BLaER1 treated with 17β-estradiol and CSF1 and Interleukin-3, amounts not matched to agents 10 nM and 100 nM (cell line): Measurements from ENCODE around the gene PLPPR3.
"Not testable (repeated sequence)": the region's sequence is repeated elsewhere in the genome, so short reads cannot be mapped to it uniquely, and the experiment has no call there.

Experiments
- H3K27ac ChIP-seq, 11 experiments: shearing (Covaris generic); formaldehyde crosslinking; 2 replicates each; pipeline ENCODE4 v1.8.1; 2022
- H3K27me3 ChIP-seq, 11 experiments: shearing (Covaris generic); formaldehyde crosslinking; 2 replicates each; pipeline ENCODE4 v1.8.1; 2022
- H3K36me3 ChIP-seq, 11 experiments: shearing (Covaris generic); formaldehyde crosslinking; 2 replicates each; pipeline ENCODE4 v1.8.1; 2022
- H3K4me1 ChIP-seq, 10 experiments: shearing (Covaris generic); formaldehyde crosslinking; 2 replicates each; pipeline ENCODE4 v1.8.1; 2022
- H3K4me2 ChIP-seq, 11 experiments: shearing (Covaris generic); formaldehyde crosslinking; 2 replicates each; pipeline ENCODE4 v1.8.1; 2022
- H3K4me3 ChIP-seq, 10 experiments: shearing (Covaris generic); formaldehyde crosslinking; 2 replicates each; pipeline ENCODE4 v1.8.1; 2022
- H3K9ac ChIP-seq, 11 experiments: shearing (Covaris generic); formaldehyde crosslinking; 2 replicates each; pipeline ENCODE4 v1.8.1; 2022
- H3K9me3 ChIP-seq, 11 experiments: shearing (Covaris generic); formaldehyde crosslinking; replicated peaks in 1 of 11; 2 replicates each; pipeline ENCODE4 v1.8.1; 2022
- H4K20me1 ChIP-seq, 11 experiments: shearing (Covaris generic); formaldehyde crosslinking; 2 replicates each; pipeline ENCODE4 v1.8.1; 2022
- Cebpa-rat ChIP-seq, 11 experiments: shearing (Covaris generic); IDR thresholded peaks; 2 replicates each; pipeline ENCODE4 v1.8.1; 2022

Gene PLPPR3

DNA sequence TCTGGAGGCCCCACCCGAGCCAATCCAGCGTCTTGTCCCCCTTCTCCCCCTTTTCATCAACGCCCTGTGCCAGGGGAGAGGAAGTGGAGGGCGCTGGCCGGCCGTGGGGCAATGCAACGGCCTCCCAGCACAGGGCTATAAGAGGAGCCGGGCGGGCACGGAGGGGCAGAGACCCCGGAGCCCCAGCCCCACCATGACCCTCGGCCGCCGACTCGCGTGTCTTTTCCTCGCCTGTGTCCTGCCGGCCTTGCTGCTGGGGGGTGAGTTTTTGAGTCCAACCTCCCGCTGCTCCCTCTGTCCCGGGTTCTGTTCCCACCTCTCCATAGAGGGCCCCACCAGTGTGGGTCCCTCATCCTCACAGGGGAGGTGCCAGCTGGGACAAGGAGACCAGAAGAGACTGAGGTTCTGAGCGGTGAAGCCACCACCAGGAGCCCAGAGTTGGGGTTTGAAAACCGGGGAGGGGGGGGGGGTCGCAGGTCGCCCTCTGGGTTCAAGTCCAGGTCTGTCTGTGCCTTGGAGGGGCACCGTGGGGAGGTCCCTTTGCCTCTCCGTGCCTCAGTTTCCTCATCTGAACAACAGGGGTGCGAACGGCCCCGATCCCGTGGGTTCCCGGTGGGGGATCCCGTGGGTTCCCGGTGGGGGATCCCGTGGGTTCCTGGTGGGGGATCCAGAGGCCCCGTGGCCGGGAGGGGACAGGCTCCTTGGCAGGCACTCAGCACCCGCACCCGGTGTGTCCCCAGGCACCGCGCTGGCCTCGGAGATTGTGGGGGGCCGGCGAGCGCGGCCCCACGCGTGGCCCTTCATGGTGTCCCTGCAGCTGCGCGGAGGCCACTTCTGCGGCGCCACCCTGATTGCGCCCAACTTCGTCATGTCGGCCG, 30.6 kb upstream of the PLPPR3 start, which contains the start of gene ELANE:
Gene ELANE, plus strand, starts transcription at position 168 of the 878 bp plus-strand sequence. Its CDS starts 26 bp downstream, at position 194.
- Histone ChIP-seq H3K27me3 (peaks cover 35 to 63% (median 56%) of the 10 kb centered on the region in 11 experiments), H3K36me3 (no peaks in the 10 kb centered on the region), H3K9ac (no peak within 1 kb of the TSS), H3K4me2 (no peak within 1 kb of the TSS), H3K4me3 (no peak within 1 kb of the TSS), H3K9me3 (no peaks in the 10 kb centered on the region), H4K20me1 (peaks cover 0 to 5% (median 0%) of the 10 kb centered on the region in 11 experiments; a peak in 6 of 22 replicates), H3K27ac (no peak within 1 kb of the TSS), H3K4me1 (peaks cover 5 to 22% (median 8%) of the 10 kb centered on the region in 10 experiments; a peak in 15 of 20 replicates)
- TF ChIP-seq Cebpa-rat (IDR thresholded peaks at IDR 0.05): no peak

DNA sequence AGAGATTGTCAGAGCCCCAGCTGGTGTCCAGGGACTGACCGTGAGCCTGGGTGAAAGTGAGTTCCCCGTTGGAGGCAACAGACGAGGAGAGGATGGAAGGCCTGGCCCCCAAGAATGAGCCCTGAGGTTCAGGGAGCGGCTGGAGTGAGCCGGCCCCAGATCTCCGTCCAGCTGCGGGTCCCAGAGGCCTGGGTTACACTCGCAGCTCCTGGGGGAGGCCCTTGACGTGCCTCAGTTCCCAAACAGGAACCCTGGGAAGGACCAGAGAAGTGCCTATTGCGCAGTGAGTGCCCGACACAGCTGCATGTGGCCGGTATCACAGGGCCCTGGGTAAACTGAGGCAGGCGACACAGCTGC, 29.2 kb upstream of the PLPPR3 start:
- H4K20me1 ChIP-seq: peaks cover 0 to 11% (median 0%) of the 10 kb centered on the region in 11 experiments; a peak in 7 of 22 replicates

DNA sequence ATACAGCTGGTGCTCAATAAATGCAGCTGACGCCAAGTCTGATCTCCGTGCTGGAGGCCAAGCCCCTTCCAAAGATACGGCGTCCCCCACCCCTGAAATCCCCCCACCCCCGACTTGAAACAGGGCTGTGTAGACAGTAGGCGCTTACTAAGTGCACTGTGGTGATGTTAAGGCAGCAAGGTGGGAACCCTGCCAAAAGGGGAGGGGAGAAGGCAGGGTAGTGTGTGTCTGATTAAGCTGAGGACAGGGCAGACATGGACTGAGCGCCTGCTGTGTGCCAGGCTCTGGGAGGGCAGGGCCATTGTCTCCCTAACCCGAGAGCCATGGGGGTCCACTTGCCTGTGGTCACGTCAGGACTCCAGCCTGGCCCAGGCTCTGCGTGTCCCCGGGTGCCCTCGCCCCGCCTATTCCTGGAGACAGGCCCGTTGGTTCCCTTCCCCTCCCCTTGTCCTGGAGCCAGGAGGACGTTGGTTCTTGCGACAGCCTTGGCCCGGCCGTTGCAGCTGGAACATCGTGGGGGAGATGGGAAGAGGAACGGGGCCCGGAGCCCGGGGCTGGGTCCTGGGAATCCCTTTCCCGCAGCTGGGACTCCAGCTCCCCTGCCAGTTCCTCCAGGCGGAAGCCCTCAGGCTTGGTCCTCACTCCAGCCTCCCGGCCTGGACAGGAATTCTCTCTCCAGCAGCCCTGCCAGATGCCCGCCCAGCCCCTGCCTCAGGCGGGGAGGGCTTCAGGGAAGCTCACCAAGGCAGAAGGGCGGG, 28.6 kb upstream of the PLPPR3 start:
- peaks cover 54 to 80% (median 73%) of the 10 kb centered on the region in 11 experiments for H3K27me3 ChIP-seq
- peak overlapping the region in 2 of 11 experiments; percentile 11 to 29; a peak in 1 of 22 replicates for H3K9ac ChIP-seq
- no peak overlapping the region for H3K4me3 ChIP-seq
- peak overlapping the region in 5 of 11 experiments; percentile 22 to 70 (median 62); a peak in 8 of 22 replicates for H3K4me2 ChIP-seq
- peaks cover 5 to 21% (median 9%) of the 10 kb centered on the region in 10 experiments; a peak in 14 of 20 replicates for H3K4me1 ChIP-seq
- TF ChIP-seq Cebpa-rat (IDR thresholded peaks at IDR 0.05): no peak
- H3K27ac ChIP-seq: peak overlapping the region in 1 of 11 experiments; percentile 25; a peak in 1 of 22 replicates
- no peaks in the 10 kb centered on the region for H3K36me3 ChIP-seq
- peaks cover 0 to 13% (median 0%) of the 10 kb centered on the region in 11 experiments; a peak in 7 of 22 replicates for H4K20me1 ChIP-seq
- no peaks in the 10 kb centered on the region for H3K9me3 ChIP-seq

More for the DNA sequence above, 29.2 kb upstream of the PLPPR3 start:
- no peaks in the 10 kb centered on the region for H3K36me3 ChIP-seq
- H3K4me2 ChIP-seq: peak overlapping the region in 5 of 11 experiments; percentile 22 to 70 (median 62); a peak in 7 of 22 replicates
- H3K4me3 ChIP-seq: no peak overlapping the region
- H3K27me3 ChIP-seq: peaks cover 49 to 74% (median 67%) of the 10 kb centered on the region in 11 experiments
- peak overlapping the region in 1 of 11 experiments; percentile 25; a peak in 1 of 22 replicates for H3K27ac ChIP-seq
- TF ChIP-seq Cebpa-rat (IDR thresholded peaks at IDR 0.05): no peak
- H3K4me1 ChIP-seq: peaks cover 5 to 21% (median 9%) of the 10 kb centered on the region in 10 experiments; a peak in 14 of 20 replicates
- H3K9ac ChIP-seq: peak overlapping the region in 2 of 11 experiments; percentile 11 to 29; a peak in 1 of 22 replicates
- H3K9me3 ChIP-seq: no peaks in the 10 kb centered on the region

DNA sequence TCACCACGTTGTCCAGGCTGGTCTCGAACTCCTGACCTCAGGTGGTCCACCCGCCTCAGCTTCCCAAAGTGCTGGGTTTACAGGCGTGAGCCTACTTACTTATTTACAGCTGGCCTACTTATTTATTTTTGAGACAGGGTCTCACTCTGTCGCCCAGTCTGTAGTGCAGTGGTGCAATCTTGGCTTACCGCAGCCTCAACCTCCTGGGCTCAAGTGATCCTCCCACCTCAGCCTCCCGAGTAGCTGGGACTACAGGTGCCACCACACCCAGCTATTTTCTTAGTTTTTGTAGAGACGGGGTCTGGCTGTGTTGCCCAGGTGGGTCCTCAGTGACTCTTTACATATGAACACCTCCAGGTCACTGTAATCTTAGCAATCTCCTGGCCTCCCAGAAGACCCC, 27.4 kb upstream of the PLPPR3 start:
- not testable (repeated sequence) for H3K4me2 ChIP-seq, H3K27ac ChIP-seq, H3K9me3 ChIP-seq, H3K4me3 ChIP-seq, H3K36me3 ChIP-seq, H3K9ac ChIP-seq
- peaks cover 0 to 23% (median 0%) of the 10 kb centered on the region in 11 experiments; a peak in 8 of 22 replicates for H4K20me1 ChIP-seq
- peaks cover 5 to 22% (median 9%) of the 10 kb centered on the region in 10 experiments; a peak in 15 of 20 replicates for H3K4me1 ChIP-seq
- H3K27me3 ChIP-seq: peaks cover 66 to 90% (median 85%) of the 10 kb centered on the region in 11 experiments

DNA sequence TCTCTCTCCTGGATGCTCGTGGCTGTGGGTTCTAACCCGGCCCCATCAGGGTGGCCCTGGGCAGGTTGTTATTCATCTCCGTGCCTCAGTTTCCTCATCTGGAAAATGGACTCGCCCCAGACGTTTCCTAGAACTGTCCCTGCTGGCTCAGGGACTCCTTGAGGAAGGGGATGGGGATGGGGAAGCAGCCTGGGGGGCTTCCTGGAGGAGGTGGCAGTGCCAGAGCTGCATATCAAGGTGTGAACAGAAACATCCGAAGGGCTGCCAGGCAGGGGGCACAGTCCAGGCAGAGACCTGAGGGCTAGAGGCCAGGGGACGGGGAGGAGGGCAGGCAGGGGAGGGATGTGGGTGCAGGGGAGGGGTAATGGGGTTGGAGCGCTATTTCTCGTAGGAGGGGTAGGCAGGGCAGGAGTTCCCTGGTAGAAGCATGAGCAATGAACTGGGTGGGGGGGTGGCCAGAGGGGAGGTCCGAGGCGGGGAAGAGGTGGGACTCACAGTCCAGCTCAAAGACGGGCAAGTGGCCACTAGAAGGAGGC, 26.7 kb upstream of the PLPPR3 start:
- Histone ChIP-seq H3K27me3 (peaks cover 72 to 94% (median 91%) of the 10 kb centered on the region in 11 experiments), H4K20me1 (peaks cover 0 to 28% (median 0%) of the 10 kb centered on the region in 11 experiments; a peak in 8 of 22 replicates), H3K27ac (no peak overlapping the region), H3K9me3 (no peaks in the 10 kb centered on the region), H3K4me3 (no peak overlapping the region), H3K9ac (no peak overlapping the region), H3K36me3 (no peaks in the 10 kb centered on the region), H3K4me2 (peak overlapping the region in 1 of 11 experiments; percentile 15; a peak in 2 of 22 replicates), H3K4me1 (peaks cover 5 to 22% (median 9%) of the 10 kb centered on the region in 10 experiments; a peak in 15 of 20 replicates)
- TF ChIP-seq Cebpa-rat (IDR thresholded peaks at IDR 0.05): no peak

DNA sequence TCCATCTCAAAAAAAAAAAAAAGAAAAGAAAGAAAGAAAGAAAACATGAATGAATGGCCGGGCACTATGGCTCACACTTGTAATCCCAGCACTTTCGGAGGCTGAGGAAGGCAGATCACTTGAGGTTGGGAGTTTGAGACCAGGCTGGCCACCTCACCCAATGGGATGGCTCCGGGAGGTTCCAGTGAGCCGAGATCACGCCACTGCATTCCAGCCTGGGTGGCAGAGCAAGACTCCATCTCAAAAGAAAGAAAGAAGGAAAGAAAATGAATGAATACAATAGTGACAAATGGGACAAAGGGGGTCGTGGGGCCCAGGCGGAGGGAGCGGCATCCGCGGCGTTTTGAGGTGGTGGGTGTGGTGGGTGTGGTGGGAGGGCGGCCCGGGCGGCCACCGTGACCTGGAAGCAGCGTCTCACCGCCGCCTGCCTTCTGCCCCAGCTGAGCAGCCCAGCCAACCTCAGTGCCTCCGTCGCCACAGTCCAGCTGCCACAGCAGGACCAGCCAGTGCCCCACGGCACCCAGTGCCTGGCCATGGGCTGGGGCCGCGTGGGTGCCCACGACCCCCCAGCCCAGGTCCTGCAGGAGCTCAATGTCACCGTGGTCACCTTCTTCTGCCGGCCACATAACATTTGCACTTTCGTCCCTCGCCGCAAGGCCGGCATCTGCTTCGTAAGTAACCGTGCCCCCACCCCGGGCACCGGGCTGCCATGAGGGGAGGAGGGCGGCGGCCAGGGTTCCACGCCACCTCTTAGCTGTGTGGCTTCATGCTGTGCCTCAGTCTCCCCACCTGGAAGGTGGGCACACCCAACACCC, 24.2 kb upstream of the PLPPR3 start:
- Histone ChIP-seq H3K27ac (no peak overlapping the region), H3K4me3 (no peak overlapping the region), H3K4me1 (peaks cover 6 to 22% (median 9%) of the 10 kb centered on the region in 10 experiments; a peak in 18 of 20 replicates), H3K27me3 (peaks cover 77 to 100% (median 93%) of the 10 kb centered on the region in 11 experiments), H3K4me2 (no peak overlapping the region), H4K20me1 (peaks cover 0 to 33% (median 5%) of the 10 kb centered on the region in 11 experiments; a peak in 9 of 22 replicates), H3K9me3 (no peaks in the 10 kb centered on the region), H3K9ac (no peak overlapping the region), H3K36me3 (no peaks in the 10 kb centered on the region)
- TF ChIP-seq Cebpa-rat (IDR thresholded peaks at IDR 0.05): no peak

DNA sequence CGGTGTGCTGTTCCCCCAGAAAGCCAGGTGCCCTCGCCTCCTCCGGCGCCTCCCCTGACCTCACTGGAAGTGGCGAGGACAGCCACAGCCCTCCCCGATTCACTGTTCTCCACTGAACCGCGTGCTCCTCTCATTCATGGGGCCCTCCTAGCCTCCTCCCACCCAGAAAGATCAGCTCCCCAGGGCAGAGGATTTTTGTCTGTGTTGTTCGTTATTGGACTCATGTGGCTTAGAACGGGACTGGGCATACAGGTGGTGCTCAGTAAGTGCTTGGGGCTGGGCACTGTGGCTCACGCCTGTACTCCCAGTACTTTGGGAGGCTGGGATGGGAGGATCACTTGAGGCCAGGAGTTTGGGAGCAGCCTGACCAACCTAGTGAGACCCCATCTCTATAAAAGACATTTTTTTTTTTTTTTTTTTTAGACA, 22.8 kb upstream of the PLPPR3 start:
- Histone ChIP-seq H3K4me1 (peaks cover 10 to 33% (median 22%) of the 10 kb centered on the region in 10 experiments), H3K27me3 (peaks cover 70 to 89% (median 80%) of the 10 kb centered on the region in 11 experiments), H3K4me2 (no peak overlapping the region), H3K9me3 (no peaks in the 10 kb centered on the region), H3K9ac (no peak overlapping the region), H3K36me3 (no peaks in the 10 kb centered on the region), H3K27ac (no peak overlapping the region), H4K20me1 (peaks cover 0 to 33% (median 5%) of the 10 kb centered on the region in 11 experiments; a peak in 9 of 22 replicates), H3K4me3 (no peak overlapping the region)
- TF ChIP-seq Cebpa-rat (IDR thresholded peaks at IDR 0.05): no peak
